Chondrocyte (in vitro differentiated cells): ENCODE results near the gene PBX1. TPM values are rescaled to one million over a fixed set of nuclear protein-coding genes. Genes with fewer than 3 reads are reported as not detected.

Experiments used
- DNase-seq: peaks from one replicate; pipeline ENCODE4 v3.0.0; 2021; ENCODE audit warnings: mixed read lengths, low spot score
- H3K27ac Mint-ChIP-seq: one replicate; pipeline ENCODE4 v1.8.0; 2021; ENCODE audit warnings: mild to moderate bottlenecking, moderate library complexity, mixed read lengths; ENCODE audit not compliant: unreplicated experiment
- H3K27me3 Mint-ChIP-seq: 2 replicates; pipeline ENCODE4 v1.8.0; 2021; ENCODE audit warnings: low read depth, mixed read lengths
- H3K36me3 Mint-ChIP-seq: 2 replicates; pipeline ENCODE4 v1.8.0; 2021; ENCODE audit warnings: low read depth, mixed read lengths
- H3K4me1 Mint-ChIP-seq: 2 replicates; pipeline ENCODE4 v1.8.0; 2021; ENCODE audit warnings: low read depth, mild to moderate bottlenecking, mixed read lengths
- H3K4me3 Mint-ChIP-seq: one replicate; pipeline ENCODE4 v1.8.0; 2021; ENCODE audit warnings: mild to moderate bottlenecking, moderate library complexity, mixed read lengths; ENCODE audit not compliant: unreplicated experiment
- H3K9me3 Mint-ChIP-seq: 2 replicates; pipeline ENCODE4 v1.8.0; 2021; ENCODE audit warnings: low read depth, mixed read lengths
- CTCF ChIP-seq: fragments of 200-600 bp; sonication (generic); IDR thresholded peaks from 2 replicates; pipeline ENCODE4 v1.5.0; 2021; ENCODE audit warnings: antibody characterized with exemption, mild to moderate bottlenecking, moderate library complexity
- total RNA-seq: library from RNA; stranded (reverse); gene quantifications from 3 replicates; pipeline ENCODE4 v1.2.1, GENCODE V29; 2021

Gene PBX1
- total RNA-seq, 1 donor from 2014 or later, result 23.0 TPM

- TF ChIP-seq CTCF, result no peak
- H3K36me3 Mint-ChIP-seq, result no peaks in the 10 kb centered on the region
- H3K27ac Mint-ChIP-seq, result no peak overlapping the region
- H3K4me1 Mint-ChIP-seq, result no peaks in the 10 kb centered on the region
- no peaks in the 10 kb centered on the region for H3K9me3 Mint-ChIP-seq
- H3K4me3 Mint-ChIP-seq, result no peak overlapping the region
- DNase-seq, result no peak
- H3K27me3 Mint-ChIP-seq, result no peaks in the 10 kb centered on the region
Measured at GRCh38 chr1:164687777-164688176, 128.8 kb downstream of the PBX1 start.

DNA sequence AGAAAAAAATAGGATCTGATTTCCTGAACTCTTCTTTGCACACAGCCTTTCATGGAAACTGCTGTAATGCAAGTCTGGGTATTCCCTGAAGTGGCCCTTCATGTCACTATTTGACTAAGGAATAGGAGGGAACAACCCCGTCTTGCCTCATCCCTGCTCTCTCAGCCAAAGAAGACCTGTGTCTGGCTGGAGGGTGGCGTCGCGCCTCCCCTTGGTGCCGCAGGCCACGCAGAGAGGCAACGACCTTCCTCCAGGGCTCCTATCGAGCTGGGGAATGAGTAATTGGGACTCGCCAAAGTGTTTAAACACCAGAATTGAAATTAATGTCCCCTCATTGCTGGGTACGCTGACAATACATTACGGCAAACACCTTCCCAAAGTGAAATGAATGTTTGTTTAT, 129.8 kb downstream of the PBX1 start:
- no peak overlapping the region for H3K4me3 Mint-ChIP-seq

DNA sequence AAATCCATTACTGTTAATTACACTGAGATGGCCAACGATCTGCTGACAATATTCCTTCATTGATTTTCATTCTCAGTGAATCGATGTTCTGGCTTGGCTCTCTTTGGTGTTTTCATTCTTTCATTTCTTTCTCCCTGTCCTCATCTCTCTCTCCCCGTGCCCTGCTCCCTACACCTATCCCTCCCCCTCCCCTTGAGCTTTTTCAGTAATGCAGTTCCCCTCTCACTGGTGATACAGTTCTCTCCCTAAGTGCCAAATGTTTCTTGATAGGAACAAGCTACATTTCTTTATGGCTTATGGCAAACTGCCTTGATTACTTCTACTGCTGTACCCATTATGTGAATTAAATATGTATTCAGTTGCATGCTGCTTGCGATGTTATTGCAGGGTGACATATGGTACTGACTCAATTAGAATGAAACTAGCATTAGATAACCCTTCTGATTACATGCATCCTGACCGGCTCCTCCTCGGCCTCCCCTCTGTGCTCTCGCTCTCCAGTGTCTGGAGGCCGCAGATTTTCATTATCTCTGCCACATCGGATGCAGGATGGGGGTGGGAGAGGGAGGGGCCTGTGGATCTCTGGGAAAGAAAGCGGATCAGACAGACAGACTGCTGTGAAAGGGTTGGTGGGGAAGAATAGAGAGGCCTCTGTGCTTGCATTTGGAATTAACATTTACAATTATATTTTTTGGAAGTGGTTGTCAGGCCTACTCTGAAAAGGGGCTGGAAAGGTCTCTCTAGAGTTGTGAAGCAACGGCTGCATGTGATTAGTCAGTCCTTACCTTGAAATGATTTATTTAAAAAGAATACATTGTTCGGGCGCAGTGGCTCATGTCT, 130.9 kb downstream of the PBX1 start:
- Mint-ChIP-seq H3K27me3 (no peaks in the 10 kb centered on the region), H3K27ac (no peak overlapping the region), H3K4me1 (no peaks in the 10 kb centered on the region)

More for the DNA sequence above, 129.8 kb downstream of the PBX1 start:
- DNase-seq, result no peak
- TF ChIP-seq CTCF, result no peak
- no peaks in the 10 kb centered on the region for H3K9me3 Mint-ChIP-seq
- no peaks in the 10 kb centered on the region for H3K27me3 Mint-ChIP-seq
- H3K36me3 Mint-ChIP-seq, result no peaks in the 10 kb centered on the region
- H3K27ac Mint-ChIP-seq, result no peak overlapping the region
- H3K4me1 Mint-ChIP-seq, result no peaks in the 10 kb centered on the region

DNA sequence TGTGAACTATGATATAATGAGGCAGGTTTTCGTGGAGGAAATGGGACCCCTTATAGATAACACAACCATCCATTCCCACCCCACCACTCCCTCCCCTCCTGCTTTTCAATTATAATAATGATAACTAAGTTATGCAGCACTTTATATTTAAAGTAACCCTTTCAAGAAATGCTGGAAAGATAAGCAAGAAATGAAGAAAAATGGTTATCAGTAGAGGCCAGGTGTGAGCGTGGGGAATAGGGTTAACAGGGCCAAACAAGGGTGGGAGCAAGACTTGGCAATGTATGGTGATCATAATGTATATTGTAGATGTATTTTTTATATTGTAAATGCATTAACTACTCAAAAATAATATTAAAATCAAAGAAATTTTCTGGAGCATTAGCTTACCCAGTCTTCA, 133.4 kb downstream of the PBX1 start:
- H3K27ac Mint-ChIP-seq, result no peak overlapping the region
- no peaks in the 10 kb centered on the region for H3K36me3 Mint-ChIP-seq
- H3K4me1 Mint-ChIP-seq, result no peaks in the 10 kb centered on the region
- no peak for DNase-seq
- no peak overlapping the region for H3K4me3 Mint-ChIP-seq
- no peaks in the 10 kb centered on the region for H3K27me3 Mint-ChIP-seq
- no peak for TF ChIP-seq CTCF
- H3K9me3 Mint-ChIP-seq, result no peaks in the 10 kb centered on the region

More for the DNA sequence above, 130.9 kb downstream of the PBX1 start:
- Mint-ChIP-seq H3K9me3 (no peaks in the 10 kb centered on the region), H3K4me3 (no peak overlapping the region), H3K36me3 (no peaks in the 10 kb centered on the region)
- DNase-seq, result no peak
- no peak for TF ChIP-seq CTCF

DNA sequence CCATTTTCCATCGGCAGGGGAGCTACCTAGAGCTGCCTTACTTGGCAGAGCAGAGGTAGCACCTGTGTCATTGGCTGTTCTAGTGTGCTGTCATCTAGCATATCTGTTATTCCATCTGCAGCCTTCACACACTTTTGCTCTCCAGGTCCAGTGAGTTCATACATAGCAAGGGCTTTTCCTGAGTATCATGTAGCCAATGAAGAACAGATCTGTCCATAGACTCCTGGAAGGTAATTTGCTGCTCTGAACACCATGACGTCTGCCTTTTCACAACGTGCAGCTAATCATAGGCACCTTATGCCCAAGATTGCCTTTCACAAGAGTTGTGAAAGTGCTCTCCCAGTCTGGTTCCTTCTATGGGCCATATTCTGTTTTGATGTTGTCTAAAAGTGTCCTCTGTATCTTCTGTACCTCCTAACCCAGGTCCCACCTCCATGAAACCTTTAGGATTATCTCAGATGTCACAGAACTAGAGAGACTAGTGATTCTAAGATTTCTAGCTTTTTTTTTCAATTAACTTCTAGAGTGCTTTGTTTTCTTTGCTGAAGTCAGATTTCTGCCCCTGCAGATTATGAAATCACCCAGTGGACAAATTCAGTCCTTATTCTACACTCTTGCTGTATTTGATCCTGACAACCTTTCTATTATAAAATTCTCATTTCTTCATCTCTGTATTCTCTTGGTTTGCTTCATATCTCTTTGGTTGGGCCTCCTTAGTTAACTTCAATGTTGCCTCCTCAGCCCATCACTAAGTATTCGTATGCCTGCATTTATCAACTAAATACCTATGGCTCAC, 134.8 kb downstream of the PBX1 start:
- H3K36me3 Mint-ChIP-seq, result no peaks in the 10 kb centered on the region
- no peak overlapping the region for H3K27ac Mint-ChIP-seq
- H3K9me3 Mint-ChIP-seq, result no peaks in the 10 kb centered on the region
- H3K27me3 Mint-ChIP-seq, result no peaks in the 10 kb centered on the region
- H3K4me3 Mint-ChIP-seq, result no peak overlapping the region
- TF ChIP-seq CTCF, result no peak
- DNase-seq, result no peak
- no peaks in the 10 kb centered on the region for H3K4me1 Mint-ChIP-seq
